Omental fat pad (tissue), 4 donors: ENCODE results near the gene RNF138. TPM values are rescaled to one million over a fixed set of nuclear protein-coding genes. Genes with fewer than 3 reads are reported as not detected.
"Not testable (repeated sequence)": the region's sequence is repeated elsewhere in the genome, so short reads cannot be mapped to it uniquely, and the experiment has no call there.

Experiments used
- ATAC-seq: fragments of 150-250 bp; one replicate; pipeline ENCODE4 v1.9.1; 2016; ENCODE audit warnings: mild to moderate bottlenecking, moderate library complexity; ENCODE audit not compliant: low FRiP score
- DNase-seq: peaks from one replicate; pipeline ENCODE4 v3.0.0-alpha.2; 2019; ENCODE audit warnings: low spot score
- CTCF ChIP-seq, 3 donors: fragments of 450-650 bp; IDR thresholded peaks; one replicate each; pipeline ENCODE4 v1.5.1; 2016 to 2017; ENCODE audit warnings: antibody characterized with exemption in 3 of 3, mild to moderate bottlenecking in 3 of 3, moderate library complexity in 2 of 3
- total RNA-seq, 4 donors: library from RNA; depleted of rRNA; stranded (reverse); fragments of >200 nt; gene quantifications; one replicate each; pipeline ENCODE4 v1.1.0, GENCODE V29; 2016

Gene RNF138
- total RNA-seq, 4 donors from 2014 or later, result 13.8 to 38.3 (median 31.7) TPM

GRCh38 chr18:32086881-32087280 is 4.8 kb upstream of the RNF138 start:
- no peak for TF ChIP-seq CTCF (IDR thresholded peaks at IDR 0.05)
- DNase-seq (no peak), ATAC-seq (no peak)

- ATAC-seq, DNase-seq: not testable (repeated sequence)
Observed at GRCh38 chr18:32090831-32091230, 843 bp upstream of the RNF138 start.

GRCh38 chr18:32091325-32091723 is 350 bp upstream of the RNF138 start:
- no peak for TF ChIP-seq CTCF (IDR thresholded peaks at IDR 0.05)
- DNase-seq (no peak), ATAC-seq (no peak)

- TF ChIP-seq CTCF (IDR thresholded peaks at IDR 0.05), result no peak
- DNase-seq, result peak; percentile 99
- peak; percentile 98 for ATAC-seq
Observed at GRCh38 chr18:32092422-32093101, 888 bp downstream of the RNF138 start.

GRCh38 chr18:32093102-32093511 is 1.4 kb downstream of the RNF138 start:
- DNase-seq (no peak), ATAC-seq (peak; percentile 4)
- no peak for TF ChIP-seq CTCF (IDR thresholded peaks at IDR 0.05)

- no peak for ATAC-seq
- no peak for TF ChIP-seq CTCF (IDR thresholded peaks at IDR 0.05)
- DNase-seq, result no peak
Observed at GRCh38 chr18:32093523-32093922, 1.8 kb downstream of the RNF138 start.

- TF ChIP-seq CTCF (IDR thresholded peaks at IDR 0.05), result no peak
- DNase-seq (no peak), ATAC-seq (no peak)
Observed at GRCh38 chr18:32095192-32095899, 3.7 kb downstream of the RNF138 start.
